ENCODE results near the gene INO80E.

The INO80E gene

GRCh38 chr16:29975811-29976511, 20.1 kb upstream of the INO80E start:
- DNase-seq: no peak

GRCh38 chr16:29977063-29977825, 18.8 kb upstream of the INO80E start:
- no peak for DNase-seq

- no peak for DNase-seq
Observed at GRCh38 chr16:29978081-29978480, 18.0 kb upstream of the INO80E start.

- no peak for DNase-seq
Observed at GRCh38 chr16:29978564-29979270, 17.3 kb upstream of the INO80E start.

- no peak for DNase-seq
Observed at GRCh38 chr16:29982560-29983419, 13.3 kb upstream of the INO80E start.

GRCh38 chr16:29983420-29984136, 12.5 kb upstream of the INO80E start:
- no peak for DNase-seq

- DNase-seq: peak; percentile 56
Observed at GRCh38 chr16:29984137-29984763, 11.8 kb upstream of the INO80E start.

- DNase-seq: no peak
Observed at GRCh38 chr16:29984764-29985147, 11.3 kb upstream of the INO80E start.

GRCh38 chr16:29985271-29985811, 10.7 kb upstream of the INO80E start:
- DNase-seq: no peak

- no peak for DNase-seq
Observed at GRCh38 chr16:29986231-29986630, 9.8 kb upstream of the INO80E start.

GRCh38 chr16:29986931-29987330, 9.1 kb upstream of the INO80E start:
- DNase-seq: no peak

- no peak for DNase-seq
Observed at GRCh38 chr16:29987371-29988085, 8.5 kb upstream of the INO80E start.

- DNase-seq: no peak
Observed at GRCh38 chr16:29988346-29989075, 7.5 kb upstream of the INO80E start.

GRCh38 chr16:29989111-29989858, 6.8 kb upstream of the INO80E start:
- DNase-seq: no peak

- no peak for DNase-seq
Observed at GRCh38 chr16:29990034-29990433, 6.0 kb upstream of the INO80E start.

- no peak for DNase-seq
Observed at GRCh38 chr16:29990883-29991570, 5.0 kb upstream of the INO80E start.

- DNase-seq: no peak
Observed at GRCh38 chr16:29991571-29991904, 4.5 kb upstream of the INO80E start.

- DNase-seq: no peak
Observed at GRCh38 chr16:29992344-29992967, 3.6 kb upstream of the INO80E start.
